ENCODE measurements around the gene SERPINA5. TPM values are rescaled to one million over a fixed set of nuclear protein-coding genes. Genes with fewer than 3 reads are reported as not detected.

The SERPINA5 gene
- total and polyA plus RNA-seq, 2 of the 13 experiments (the other 11 are each of a cell fraction or from before 2014, with no cell fraction given) = 449 to 498 TPM

GRCh38 chr14:94581127-94581999 is at the start of gene SERPINA5 (continued):
- TF ChIP-seq ARHGAP35 (CRISPR knock-in tag; IDR thresholded peaks at IDR 0.05; ENCODE audit: borderline replicate concordance) (no peak), ZNF335 (CRISPR knock-in tag; IDR thresholded peaks at IDR 0.05) (no peak), ZBTB21 (CRISPR knock-in tag; IDR thresholded peaks at IDR 0.05) (no peak), ZNF20 (CRISPR knock-in tag; IDR thresholded peaks at IDR 0.05) (no peak), ZSCAN22 (CRISPR knock-in tag; IDR thresholded peaks at IDR 0.05) (no peak), THAP11 (CRISPR knock-in tag; IDR thresholded peaks at IDR 0.05) (peak; percentile 58), RERE (CRISPR knock-in tag; IDR thresholded peaks at IDR 0.05; ENCODE audit: low read depth) (no peak), ZSCAN9 (CRISPR knock-in tag; IDR thresholded peaks at IDR 0.05; ENCODE audit: borderline replicate concordance) (no peak; the same call in 1 of the 2 replicates), MTERF4 (CRISPR knock-in tag; IDR thresholded peaks at IDR 0.05) (0 out of 2 replicates have a peak, but pooled peaks have one; percentile 41), CEBPB (IDR thresholded peaks at IDR 0.05; ENCODE audit: borderline replicate concordance, low read depth, low read length) (no peak), SRY (CRISPR knock-in tag; IDR thresholded peaks at IDR 0.05) (no peak), ZFP90 (CRISPR knock-in tag; IDR thresholded peaks at IDR 0.05; ENCODE audit: borderline replicate concordance) (no peak), PPARG (CRISPR knock-in tag; conservative IDR thresholded peaks at IDR 0.05) (peak; percentile 49; the same call in 1 of the 2 replicates), ZC3H13 (CRISPR knock-in tag; IDR thresholded peaks at IDR 0.05) (0 out of 2 replicates have a peak, but pooled peaks have one; percentile 48), POLR2A (IDR thresholded peaks at IDR 0.05; ENCODE audit: insufficient read depth in 1 of 2, low read depth in 2 of 2, low read length in 2 of 2) (peak; percentile 83 to 92), KLF9 (CRISPR knock-in tag; IDR thresholded peaks at IDR 0.05; ENCODE audit: low read depth) (no peak), IKZF5 (CRISPR knock-in tag; IDR thresholded peaks at IDR 0.05) (peak; percentile 50; the same call in 1 of the 2 replicates), ZFP36L2 (CRISPR knock-in tag; IDR thresholded peaks at IDR 0.05) (peak; percentile 47; the same call in 1 of the 2 replicates)
- TF ChIP-seq, protein P1, sequence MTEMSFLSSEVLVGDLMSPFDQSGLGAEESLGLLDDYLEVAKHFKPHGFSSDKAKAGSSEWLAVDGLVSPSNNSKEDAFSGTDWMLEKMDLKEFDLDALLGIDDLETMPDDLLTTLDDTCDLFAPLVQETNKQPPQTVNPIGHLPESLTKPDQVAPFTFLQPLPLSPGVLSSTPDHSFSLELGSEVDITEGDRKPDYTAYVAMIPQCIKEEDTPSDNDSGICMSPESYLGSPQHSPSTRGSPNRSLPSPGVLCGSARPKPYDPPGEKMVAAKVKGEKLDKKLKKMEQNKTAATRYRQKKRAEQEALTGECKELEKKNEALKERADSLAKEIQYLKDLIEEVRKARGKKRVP (CRISPR knock-in tag; IDR thresholded peaks at IDR 0.05) = peak in 1 of 2 experiments; percentile 16; a peak in 1 of 4 replicates
